Measurements from ENCODE around the gene NT5C3A. TPM values are rescaled to one million over a fixed set of nuclear protein-coding genes. Genes with fewer than 3 reads are reported as not detected.

The NT5C3A gene
- total RNA-seq, 1 experiment from 2014 or later = 35.0 TPM

GRCh38 chr7:33043501-33044400 lies 18.8 kb downstream of the NT5C3A start:
- Histone ChIP-seq H3K9ac (ENCODE audit: low read length) (no peak overlapping the region), H3K4me1 (ENCODE audit: insufficient read depth, low read length) (peaks cover 49% of the 10 kb centered on the region), H3K4me3 (ENCODE audit: low read length) (peak overlapping the region; percentile 17; the same call in 1 of the 2 replicates), H3F3A (ENCODE audit: low read length, unreplicated experiment) (no peaks in the 10 kb centered on the region), H3K9me3 (ENCODE audit: low read length) (no peaks in the 10 kb centered on the region), H3K36me3 (ENCODE audit: low read depth, low read length) (no peaks in the 10 kb centered on the region), H3K27me3 (ENCODE audit: low read length) (no peaks in the 10 kb centered on the region), H2AFZ (ENCODE audit: low read length) (no peak overlapping the region), H3K79me2 (ENCODE audit: low read length) (peaks cover 94% of the 10 kb centered on the region), H4K20me1 (ENCODE audit: low read length) (peaks cover 6% of the 10 kb centered on the region; the same call in 1 of the 2 replicates), H3K27ac (ENCODE audit: low read length) (peak overlapping the region; percentile 46), H3K4me2 (ENCODE audit: low read length) (peak overlapping the region; percentile 73), H3K9me2 (replicated peaks; ENCODE audit: low read length) (no peaks in the 10 kb centered on the region)
- ChIA-PET CTCF (interaction anchor here (0.5 to 1.0 kb wide), 3 partner anchors 16 to 136 kb away, joined by 3 to 6 read pairs (median 3); no protein-coding TSS in a partner anchor), POLR2A (ENCODE audit: unreplicated experiment) (no interaction called here)
- DNase-seq = no peak
- intact Hi-C loops (cut with micrococcal nuclease) = loop anchor here (5.0 to 10.0 kb wide), 2 partner anchors 151 to 549 kb away; partner anchors contain the start of genes AVL9, KBTBD2 and LSM5
- TF ChIP-seq, protein P1, sequence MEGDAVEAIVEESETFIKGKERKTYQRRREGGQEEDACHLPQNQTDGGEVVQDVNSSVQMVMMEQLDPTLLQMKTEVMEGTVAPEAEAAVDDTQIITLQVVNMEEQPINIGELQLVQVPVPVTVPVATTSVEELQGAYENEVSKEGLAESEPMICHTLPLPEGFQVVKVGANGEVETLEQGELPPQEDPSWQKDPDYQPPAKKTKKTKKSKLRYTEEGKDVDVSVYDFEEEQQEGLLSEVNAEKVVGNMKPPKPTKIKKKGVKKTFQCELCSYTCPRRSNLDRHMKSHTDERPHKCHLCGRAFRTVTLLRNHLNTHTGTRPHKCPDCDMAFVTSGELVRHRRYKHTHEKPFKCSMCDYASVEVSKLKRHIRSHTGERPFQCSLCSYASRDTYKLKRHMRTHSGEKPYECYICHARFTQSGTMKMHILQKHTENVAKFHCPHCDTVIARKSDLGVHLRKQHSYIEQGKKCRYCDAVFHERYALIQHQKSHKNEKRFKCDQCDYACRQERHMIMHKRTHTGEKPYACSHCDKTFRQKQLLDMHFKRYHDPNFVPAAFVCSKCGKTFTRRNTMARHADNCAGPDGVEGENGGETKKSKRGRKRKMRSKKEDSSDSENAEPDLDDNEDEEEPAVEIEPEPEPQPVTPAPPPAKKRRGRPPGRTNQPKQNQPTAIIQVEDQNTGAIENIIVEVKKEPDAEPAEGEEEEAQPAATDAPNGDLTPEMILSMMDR (conservative IDR thresholded peaks at IDR 0.05; ENCODE audit: low read depth, low read length) = no peak
- no peak for TF ChIP-seq EZH2phosphoT487 (IDR thresholded peaks at IDR 0.05; ENCODE audit: borderline replicate concordance, low read length)
- TF ChIP-seq EZH2 (IDR thresholded peaks at IDR 0.05; ENCODE audit: low read length, unreplicated experiment) = no peak
- no TSS peak for BruUV-seq (replicated peaks)
- ATAC-seq = peak; percentile 5

- H3K79me2 ChIP-seq (ENCODE audit: low read length) = peaks cover 97% of the 10 kb centered on the region
- no peak for ATAC-seq
- POLR2A ChIA-PET (ENCODE audit: unreplicated experiment) = no interaction called here
- no peak overlapping the region for H2AFZ ChIP-seq (ENCODE audit: low read length)
- no peak overlapping the region; the same call in 1 of the 2 replicates for H3K4me3 ChIP-seq (ENCODE audit: low read length)
- no peaks in the 10 kb centered on the region for H3K27me3 ChIP-seq (ENCODE audit: low read length)
- no peaks in the 10 kb centered on the region for H3F3A ChIP-seq (ENCODE audit: low read length, unreplicated experiment)
- peak overlapping the region; percentile 90; the same call in 1 of the 2 replicates for H3K4me2 ChIP-seq (ENCODE audit: low read length)
- H3K9ac ChIP-seq (ENCODE audit: low read length) = no peak overlapping the region
- intact Hi-C loops (cut with micrococcal nuclease) = loop anchor here (5.0 to 10.0 kb wide), 2 partner anchors 150 to 547 kb away; partner anchors contain the start of genes AVL9, KBTBD2 and LSM5
- TF ChIP-seq EZH2phosphoT487 (IDR thresholded peaks at IDR 0.05; ENCODE audit: borderline replicate concordance, low read length) (no peak), EZH2 (IDR thresholded peaks at IDR 0.05; ENCODE audit: low read length, unreplicated experiment) (no peak)
- TF ChIP-seq, protein P1 (conservative IDR thresholded peaks at IDR 0.05; ENCODE audit: low read depth, low read length) = no peak
- no peak for DNase-seq
- H3K27ac ChIP-seq (ENCODE audit: low read length) = no peak overlapping the region
- peaks cover 63% of the 10 kb centered on the region for H3K4me1 ChIP-seq (ENCODE audit: insufficient read depth, low read length)
- H3K9me2 ChIP-seq (replicated peaks; ENCODE audit: low read length) = no peaks in the 10 kb centered on the region
- CTCF ChIA-PET = interaction anchor here (0.6 kb wide), 1 partner anchor 241 kb away, joined by 4 read pairs; no protein-coding TSS in a partner anchor
- H4K20me1 ChIP-seq (ENCODE audit: low read length) = peaks cover 6% of the 10 kb centered on the region; the same call in 1 of the 2 replicates
- H3K9me3 ChIP-seq (ENCODE audit: low read length) = no peaks in the 10 kb centered on the region
- no peaks in the 10 kb centered on the region for H3K36me3 ChIP-seq (ENCODE audit: low read depth, low read length)
- no TSS peak for BruUV-seq (replicated peaks)
Measured at GRCh38 chr7:33041631-33042428, 20.7 kb downstream of the NT5C3A start.
